GM18519 (cell line): ENCODE measurements around the gene TMEM132D.
"Not testable (repeated sequence)": the region's sequence is repeated elsewhere in the genome, so short reads cannot be mapped to it uniquely, and the experiment has no call there.

Experiments
- ATAC-seq: cut with Tn5 transposase; IDR thresholded peaks from one replicate; pipeline ENCODE4 v1.9.1; 2021; ENCODE audit warnings: mild to moderate bottlenecking, moderate library complexity; ENCODE audit not compliant: unreplicated experiment, low FRiP score

Gene TMEM132D

DNA sequence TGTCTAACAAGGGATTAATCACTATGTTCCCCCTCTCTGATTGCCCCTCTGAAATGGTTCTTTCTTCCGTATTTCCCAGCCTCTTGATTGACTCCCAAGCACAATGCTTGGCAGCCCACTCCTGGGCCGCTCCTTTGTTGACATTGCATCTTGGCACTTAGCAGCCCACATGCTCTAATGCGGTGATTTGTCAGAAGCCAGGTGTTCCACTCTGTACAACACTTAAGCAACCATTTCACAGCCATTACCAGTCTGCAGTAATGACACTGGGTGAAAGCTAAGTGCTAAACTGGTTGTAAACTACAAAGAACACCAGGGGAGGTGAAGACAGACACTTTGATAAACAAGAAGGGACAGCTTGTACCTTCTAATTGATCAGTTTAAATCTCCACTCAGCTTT is 353.5 kb downstream of the TMEM132D start:
- ATAC-seq = no peak

DNA sequence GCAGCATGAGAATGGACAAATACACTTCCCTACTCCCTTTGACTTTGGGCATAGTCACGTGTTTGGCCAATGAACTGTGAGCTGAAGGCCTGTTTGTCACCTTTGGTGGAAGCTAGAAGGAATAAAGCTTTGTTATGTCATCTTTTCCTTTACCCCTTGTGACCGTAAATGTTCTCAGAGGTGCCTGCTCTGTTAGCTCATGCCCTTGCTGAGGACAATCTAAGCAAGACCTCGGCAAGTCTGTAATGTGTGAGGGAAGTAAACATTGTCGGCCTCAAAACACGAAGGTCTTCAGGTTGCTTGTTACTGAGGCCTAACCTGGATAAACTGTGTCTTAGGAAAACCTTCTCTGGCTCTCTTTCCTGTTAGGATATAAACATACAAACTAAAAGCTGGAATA is 354.2 kb downstream of the TMEM132D start:
- ATAC-seq = no peak

DNA sequence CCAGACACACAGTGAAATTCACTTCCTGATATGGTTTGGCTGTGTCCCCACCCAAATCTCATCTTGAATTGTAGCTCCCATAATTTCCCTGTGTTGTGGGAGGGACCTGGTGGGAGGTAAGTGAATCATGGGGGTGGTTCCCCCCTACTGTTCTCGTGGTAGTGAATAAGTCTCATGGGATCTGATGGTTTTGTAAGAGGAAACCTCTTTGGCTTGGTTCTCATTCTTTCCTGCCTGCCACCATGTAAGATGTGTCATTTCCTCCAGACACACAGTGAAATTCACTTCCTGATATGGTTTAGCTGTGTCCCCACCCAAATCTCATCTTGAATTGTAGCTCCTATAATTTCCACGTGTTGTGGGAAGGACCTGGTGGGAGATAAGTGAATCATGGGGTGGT is 354.8 kb downstream of the TMEM132D start:
- not testable (repeated sequence) for ATAC-seq

DNA sequence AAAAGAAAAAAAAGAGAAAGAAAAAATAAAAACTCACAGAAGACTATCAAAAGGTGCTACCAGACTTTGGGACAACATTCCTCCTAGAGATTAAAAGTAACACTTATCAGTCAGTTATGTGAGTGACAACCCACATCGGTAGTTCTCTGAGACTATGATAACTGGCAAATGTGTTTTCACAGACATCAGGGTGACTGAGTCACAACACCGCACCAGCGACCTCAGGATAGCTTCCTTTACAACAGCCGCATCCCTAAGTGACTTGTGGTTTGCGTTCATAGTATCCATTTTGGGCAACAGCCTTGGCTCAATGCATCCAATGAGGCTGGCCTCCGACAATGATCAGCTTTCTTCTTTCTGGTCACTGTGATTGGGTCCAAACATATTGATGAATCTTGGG is 359.1 kb downstream of the TMEM132D start:
- ATAC-seq = no peak

DNA sequence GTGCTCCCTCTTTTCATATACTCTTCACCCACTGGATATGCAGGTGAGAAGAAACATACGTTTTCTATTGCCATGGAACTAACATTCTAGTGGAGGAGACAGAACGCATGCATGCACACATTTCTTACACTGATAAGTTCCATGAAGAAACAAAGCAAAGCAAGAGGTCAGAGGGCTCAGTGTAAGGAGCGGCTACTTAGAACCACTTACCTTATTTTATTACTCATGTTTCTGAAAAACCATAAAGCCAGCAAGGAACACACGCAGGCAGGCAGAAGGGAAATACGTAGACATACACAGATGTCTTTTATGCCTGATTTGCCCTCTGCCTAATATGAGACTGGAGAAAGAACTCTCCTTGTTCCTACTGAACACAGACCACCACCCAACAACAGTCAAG is 362.9 kb downstream of the TMEM132D start:
- ATAC-seq = no peak

DNA sequence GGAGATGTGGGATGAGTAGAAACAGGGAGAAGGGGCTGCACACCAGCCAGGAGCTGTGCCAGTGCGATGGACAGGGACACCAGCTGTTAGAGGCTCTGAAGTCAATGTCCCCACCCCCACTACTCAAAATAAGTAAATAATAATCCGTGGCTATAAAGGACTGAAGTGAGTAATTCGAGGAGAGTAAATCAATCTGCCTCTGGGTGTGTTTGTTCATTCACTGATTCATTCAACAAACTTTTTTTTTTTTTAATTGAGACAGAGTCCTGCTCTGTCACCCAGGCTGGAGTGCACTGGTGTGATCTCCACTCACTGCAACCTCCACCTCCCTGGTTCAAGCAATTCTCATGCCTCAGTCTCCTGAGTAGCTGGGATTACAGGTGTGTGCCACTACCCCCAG is 363.6 kb downstream of the TMEM132D start:
- no peak for ATAC-seq

DNA sequence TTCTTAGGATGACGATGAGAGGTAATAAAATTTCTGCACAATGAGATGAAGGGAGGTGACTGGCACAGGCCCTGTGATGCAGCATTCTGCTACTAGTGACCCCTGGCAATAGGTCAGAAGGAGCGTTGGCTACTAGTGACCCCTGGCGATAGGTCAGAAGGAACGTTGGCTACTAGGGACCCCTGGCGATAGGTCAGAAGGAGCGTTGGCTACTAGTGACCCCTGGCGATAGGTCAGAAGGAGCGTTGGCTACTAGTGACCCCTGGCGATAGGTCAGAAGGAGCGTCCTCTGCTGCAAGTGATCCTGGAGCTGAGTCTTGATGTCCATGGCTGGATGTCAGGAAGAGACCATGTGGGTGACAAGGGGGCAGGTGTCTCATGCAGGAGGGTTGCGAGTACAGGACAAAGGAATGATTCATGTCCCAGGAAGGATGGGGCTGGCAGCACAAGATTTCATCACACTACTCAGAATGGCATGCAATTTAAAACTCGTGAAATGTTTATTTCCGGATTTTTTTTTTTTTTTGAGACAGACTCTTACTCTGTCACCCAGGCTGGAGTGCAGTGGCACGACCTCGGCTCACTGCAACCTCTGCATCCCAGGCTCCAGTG is 365.0 kb downstream of the TMEM132D start:
- not testable (repeated sequence) for ATAC-seq

DNA sequence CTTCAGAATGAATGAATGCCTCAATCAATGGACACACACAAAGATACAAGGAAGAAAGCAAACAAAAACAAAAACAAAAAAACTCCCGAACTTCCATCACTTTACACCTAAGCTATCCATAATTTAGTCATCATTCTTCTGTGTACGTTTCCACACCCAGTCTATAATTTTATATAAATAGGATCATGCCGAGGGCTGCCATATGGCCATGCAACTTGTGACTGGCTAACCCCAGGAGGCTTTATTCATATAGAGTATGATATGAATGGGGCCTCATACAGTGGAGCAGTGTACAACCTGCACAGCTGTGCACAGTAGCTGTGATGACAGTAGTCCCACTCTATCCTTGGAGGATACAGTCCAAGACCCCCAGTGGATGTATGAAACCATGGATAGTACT is 365.7 kb downstream of the TMEM132D start:
- no peak for ATAC-seq

DNA sequence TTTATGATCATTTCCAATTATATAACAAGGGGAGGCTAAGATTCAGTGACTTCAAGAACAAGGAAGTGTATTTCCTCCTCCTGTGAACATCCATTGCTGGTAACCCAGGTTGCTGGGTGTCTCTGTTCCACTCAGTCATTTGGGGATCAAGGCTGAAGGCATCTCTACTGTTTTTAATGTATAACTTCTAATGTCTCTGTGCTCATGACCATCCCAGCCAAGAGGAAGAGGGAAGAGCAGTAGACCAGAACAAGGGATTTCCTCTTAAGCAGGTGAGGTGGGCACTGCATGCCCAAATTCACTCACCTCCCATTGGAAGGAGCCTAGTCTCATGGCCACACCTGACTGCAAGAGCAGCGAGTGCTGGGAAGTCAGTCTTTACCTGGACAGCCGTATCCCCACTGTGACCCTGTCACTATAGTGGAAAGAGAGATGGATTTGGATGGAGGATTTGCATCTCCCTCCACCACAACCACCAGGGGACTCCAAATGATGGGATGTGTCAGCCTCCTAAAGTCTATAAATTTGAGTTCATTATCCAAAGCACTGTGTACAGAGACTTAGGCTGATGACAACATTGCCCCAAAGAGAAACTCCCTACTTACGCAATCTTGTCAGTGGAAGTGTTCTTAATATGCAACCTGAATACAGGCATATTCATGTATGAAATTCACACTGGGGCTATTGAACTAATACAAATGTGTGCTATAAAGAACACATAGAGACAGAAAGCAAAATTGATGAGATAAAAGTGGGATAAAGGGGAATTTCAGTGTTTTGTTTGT is 368.7 kb downstream of the TMEM132D start:
- ATAC-seq = no peak

DNA sequence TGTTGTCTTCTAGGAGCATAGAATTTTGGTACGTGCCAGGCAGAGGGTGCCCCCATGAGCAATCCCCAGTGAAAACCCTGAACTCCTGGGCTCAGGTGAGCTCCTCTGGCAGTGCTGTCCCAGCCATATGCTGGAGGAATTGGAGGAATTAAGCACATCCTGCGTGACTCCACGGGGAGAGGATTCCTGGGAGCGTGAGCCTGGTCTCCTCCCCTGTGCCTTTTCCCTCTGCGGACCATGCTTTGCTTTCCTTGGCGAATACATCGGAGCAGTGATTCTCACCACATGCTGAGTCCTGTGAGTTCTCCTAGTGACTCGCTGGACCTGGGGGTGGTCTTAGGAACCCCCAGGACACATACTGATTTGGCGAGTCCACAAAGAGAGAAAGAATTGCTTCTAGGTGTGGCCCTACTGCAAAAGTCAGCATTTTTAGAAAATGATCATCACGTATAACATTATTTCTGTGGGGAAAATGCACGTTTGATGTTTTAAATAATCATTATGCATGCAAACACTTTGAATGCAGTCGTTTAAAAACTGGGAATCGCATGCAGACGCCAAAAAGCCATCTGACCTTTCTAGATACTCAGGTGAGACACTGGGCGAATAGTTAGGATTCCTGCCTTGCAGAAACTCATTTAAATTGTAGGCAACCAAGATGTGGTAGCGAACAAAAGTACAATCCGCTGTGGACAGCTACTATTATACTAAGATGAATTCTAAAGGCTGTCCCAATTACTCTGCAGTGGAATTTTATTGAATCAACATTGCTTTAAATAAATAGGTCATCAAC is 370.9 kb downstream of the TMEM132D start:
- no peak for ATAC-seq

DNA sequence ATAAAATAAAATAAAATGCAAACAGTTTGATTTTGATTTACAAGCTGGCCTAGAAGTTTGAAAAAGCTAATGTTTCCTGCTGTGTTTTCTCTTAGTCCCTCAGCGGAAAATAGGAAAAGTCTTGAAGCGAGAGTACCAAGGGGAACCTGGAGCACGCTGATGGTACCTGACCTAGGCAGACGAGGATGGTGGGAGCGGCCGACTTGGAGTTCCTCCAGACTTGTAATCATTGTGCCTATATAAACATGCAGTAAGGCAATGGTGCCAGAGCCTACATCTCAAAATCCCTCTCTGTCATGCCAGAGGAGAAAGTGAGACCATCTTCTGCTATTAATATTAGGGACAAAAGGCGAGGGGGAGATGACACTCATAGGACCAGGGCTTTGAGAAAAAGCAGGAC is 371.7 kb downstream of the TMEM132D start:
- no peak for ATAC-seq

DNA sequence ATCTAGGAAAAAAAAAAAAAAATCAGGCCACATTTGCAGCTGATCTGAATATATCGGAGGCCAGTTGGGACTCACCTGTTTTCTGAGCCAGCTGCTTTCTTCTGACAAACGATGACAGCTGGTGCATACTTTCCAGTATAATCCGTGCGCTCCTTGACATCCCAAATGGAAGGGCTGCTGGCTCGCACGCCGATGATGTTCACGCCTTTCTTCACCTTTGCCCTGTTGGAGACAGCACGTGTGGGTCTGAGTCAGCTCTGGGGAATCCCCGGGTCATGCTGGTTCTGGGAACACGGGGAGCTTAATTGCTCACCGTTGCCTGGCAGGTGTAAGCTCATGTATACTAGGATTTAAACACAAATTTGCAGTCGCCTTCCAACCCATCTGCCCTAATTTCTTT is 372.8 kb downstream of the TMEM132D start:
- no peak for ATAC-seq

DNA sequence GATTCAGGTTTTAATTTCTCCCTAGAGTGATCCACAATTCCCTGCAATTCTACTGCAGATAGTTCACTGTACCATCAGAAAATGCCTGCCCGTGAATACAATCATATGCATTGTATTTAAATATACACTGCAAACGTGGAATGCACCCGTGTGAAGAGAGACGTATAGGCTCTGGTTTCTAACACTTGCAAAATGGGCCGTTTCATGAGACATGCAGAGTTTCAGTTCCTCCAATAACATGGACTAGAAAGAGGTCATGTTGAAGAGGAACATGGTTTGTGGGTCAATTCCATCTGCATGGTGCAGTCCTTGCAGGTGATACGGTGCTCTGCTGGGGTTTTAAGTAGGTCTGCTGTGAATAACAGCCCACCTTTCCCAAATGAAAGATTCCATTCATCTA is 373.3 kb downstream of the TMEM132D start:
- no peak for ATAC-seq

DNA sequence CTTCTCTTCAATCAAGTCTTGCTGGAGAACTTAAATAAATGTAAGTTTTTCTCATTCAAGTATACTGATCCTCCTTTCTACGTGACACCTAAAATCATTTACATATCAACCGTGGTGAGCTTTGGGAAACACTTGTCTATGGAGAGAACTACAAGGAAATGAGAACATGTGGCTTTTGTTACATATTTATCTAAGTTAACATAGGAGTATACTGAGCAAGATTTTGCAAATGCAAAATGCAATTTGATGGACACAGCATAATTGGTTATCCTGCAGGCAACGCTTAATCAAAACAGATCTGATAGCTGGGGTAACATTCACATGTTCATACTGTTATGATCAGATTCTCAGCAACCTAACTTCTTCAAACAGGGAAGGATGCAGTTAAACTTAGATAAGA is 376.3 kb downstream of the TMEM132D start:
- ATAC-seq = no peak

DNA sequence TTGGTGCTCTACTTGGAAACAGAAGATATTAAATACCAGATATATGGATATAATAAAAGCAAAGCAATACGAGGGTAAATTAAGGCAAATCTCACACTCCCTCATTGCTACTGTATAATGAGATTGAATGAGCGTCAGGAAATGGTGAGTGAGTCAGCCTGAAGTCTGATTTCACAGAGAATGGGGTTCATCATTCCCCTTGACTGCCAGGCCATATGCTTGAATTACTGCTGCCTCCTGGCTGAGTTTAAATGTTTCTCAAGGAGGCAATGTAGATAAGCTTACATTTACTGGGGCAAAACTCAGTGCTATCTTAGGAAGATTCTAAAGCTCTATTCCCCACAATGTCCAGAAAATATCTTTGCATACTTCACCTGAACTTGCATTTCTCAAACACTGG is 380.2 kb downstream of the TMEM132D start:
- no peak for ATAC-seq

DNA sequence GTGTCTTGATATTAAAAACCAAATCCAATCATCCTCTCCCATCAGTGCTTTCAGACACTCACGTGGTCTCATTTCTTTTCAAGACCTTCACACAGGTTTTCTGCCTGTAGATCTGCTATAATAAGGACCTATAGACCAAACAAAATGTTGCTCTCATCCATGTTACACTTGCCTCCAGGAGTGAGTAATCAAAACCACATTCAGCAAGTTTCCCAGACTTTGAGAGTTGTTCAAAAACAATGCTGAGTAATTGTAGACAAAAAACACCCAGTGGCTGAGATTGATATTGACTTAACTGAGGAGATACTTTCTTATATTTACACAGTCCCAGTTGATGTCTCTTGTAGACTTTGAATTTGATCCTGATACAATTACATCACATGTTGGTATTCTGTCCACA is 383.1 kb downstream of the TMEM132D start:
- ATAC-seq = no peak

DNA sequence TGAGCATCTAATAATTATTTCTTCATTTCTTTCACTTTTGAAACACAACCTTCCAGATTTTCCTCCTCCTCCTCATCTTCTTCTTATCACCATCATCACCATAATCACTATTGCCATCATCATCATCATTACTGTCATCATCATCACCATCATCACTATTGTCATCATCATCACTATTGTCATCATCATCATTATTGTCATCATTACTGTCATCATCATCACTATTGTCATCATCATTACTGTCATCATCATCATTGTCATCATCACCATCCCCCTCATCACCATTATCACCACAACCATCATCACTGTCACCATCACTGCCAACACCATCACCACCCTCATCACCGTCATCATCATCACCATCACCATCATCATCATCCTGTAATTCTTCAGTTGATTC is 400.0 kb downstream of the TMEM132D start:
- no peak for ATAC-seq

DNA sequence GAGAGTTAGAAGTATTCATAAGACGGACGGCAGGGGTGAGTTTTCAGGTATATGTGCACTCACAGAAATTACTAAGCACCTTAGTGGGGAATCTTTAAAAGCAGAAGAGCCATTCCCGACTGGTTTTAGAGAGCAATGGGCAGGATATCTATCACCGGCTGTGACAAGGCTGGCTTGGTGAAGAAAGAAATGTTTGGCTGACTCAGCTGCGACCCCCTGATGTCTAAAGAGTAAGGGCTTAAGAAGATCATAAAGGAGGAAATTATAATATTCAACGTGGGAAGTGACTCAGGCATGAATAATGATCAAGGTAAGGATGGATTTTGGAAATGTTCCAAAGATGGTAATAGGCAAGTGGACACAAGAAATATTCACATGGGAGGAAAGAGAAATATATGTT is 407.6 kb downstream of the TMEM132D start:
- no peak for ATAC-seq

DNA sequence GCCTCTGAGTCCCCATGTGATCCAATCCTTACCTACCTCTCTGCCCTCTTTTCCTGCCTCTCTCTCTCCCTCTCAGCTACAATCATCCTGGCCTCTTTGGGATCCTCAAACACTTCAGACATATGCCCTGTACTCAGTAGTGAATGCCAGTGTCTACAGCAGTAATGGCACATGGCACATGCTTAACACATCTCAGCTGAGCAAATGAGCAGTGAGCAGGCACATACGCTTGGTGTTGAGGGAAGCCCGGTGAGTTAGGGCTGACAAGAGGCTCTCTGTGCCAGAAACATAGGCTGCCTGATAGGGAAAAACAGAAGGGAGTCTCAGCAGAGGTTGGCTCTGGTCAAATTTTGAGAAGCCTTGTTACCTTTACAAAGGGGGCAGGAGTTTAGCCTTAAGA is 409.1 kb downstream of the TMEM132D start:
- ATAC-seq = no peak

DNA sequence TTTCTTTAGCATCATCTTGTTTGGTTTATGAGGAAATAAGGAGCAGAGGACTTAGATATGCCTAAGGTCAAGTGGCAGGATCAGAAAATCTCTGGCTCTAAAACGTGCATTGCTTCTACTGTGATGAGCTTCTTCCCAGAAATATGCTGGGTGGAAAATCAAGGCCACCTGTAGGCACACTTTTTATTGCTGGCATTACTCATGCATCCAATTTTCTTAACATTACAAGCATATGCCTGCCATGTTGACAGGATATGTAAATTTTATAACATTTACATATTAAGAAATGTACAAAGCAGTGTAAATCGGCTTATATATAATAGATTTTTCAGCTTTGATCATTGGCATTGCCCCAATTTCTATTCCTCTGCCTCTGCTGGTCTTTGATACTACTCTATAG is 409.6 kb downstream of the TMEM132D start:
- no peak for ATAC-seq

DNA sequence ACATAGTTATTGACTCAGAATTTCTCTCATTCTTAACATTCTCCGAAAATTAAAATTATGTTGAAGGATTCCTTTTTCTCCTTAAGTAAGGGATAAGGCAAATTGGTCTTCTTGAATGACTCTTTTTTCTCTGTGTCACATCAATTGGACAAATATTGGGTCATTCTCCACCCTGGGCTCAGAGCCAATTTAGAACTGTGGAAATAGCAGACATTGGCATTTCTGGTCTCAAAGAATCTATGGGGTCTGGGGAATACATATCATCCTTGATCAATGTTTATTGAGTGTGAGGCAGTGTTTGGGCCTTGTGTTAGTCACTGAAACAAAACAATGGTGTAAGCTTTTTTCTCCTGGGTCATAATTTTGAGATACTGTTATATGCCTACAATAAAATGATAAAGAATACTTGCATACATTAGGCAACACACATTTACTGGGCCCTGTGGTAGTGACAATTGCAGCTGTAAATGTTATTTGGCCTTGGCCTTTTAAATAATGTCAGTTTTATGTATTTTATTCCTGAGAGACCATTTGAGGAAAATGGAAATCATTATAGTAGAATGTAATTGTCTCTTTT is 414.6 kb downstream of the TMEM132D start:
- ATAC-seq = no peak
